Mesenchymal stem cell (in vitro differentiated cells and primary cell): Measurements from ENCODE around the gene PRKCD.
A peak's percentile ranks its signal among the peaks of the same experiment; 100 is the strongest.

Experiments used
- DNase-seq: peaks from one replicate; pipeline ENCODE4 v3.0.0-alpha.2; 2013
- H2AFZ ChIP-seq: one replicate; pipeline ENCODE4 v1.6.1; 2013; ENCODE audit warnings: low read depth, mild to moderate bottlenecking, control low read depth, inconsistent platforms, low read length, moderate library complexity
- H2AK5ac ChIP-seq: 2 replicates; pipeline ENCODE4 v1.6.1; 2013; ENCODE audit warnings: low read length, moderate library complexity, mild to moderate bottlenecking, inconsistent platforms; ENCODE audit not compliant: severe bottlenecking
- H2BK120ac ChIP-seq: one replicate; pipeline ENCODE4 v1.6.1; 2013; ENCODE audit warnings: low read depth, mild to moderate bottlenecking, inconsistent platforms, low read length, moderate library complexity
- H2BK12ac ChIP-seq, 2 experiments: one replicate each; pipeline ENCODE4 v1.6.1; 2013; ENCODE audit warnings: inconsistent platforms in 2 of 2, low read length in 2 of 2, mild to moderate bottlenecking in 2 of 2, moderate library complexity in 2 of 2, control low read depth in 1 of 2
- H2BK15ac ChIP-seq: one replicate; pipeline ENCODE4 v1.6.1; 2013; ENCODE audit warnings: mild to moderate bottlenecking, low read depth, inconsistent platforms; ENCODE audit not compliant: poor library complexity, severe bottlenecking
- H2BK5ac ChIP-seq: 2 replicates; pipeline ENCODE4 v1.6.1; 2013; ENCODE audit warnings: low read depth, mild to moderate bottlenecking, low read length, control low read depth, inconsistent platforms; ENCODE audit not compliant: poor library complexity, severe bottlenecking
- H3K14ac ChIP-seq, 2 experiments: one replicate each; pipeline ENCODE4 v1.6.1; 2013; ENCODE audit warnings: inconsistent platforms in 2 of 2, low read length in 2 of 2, control low read depth in 1 of 2, mild to moderate bottlenecking in 1 of 2, moderate library complexity in 1 of 2
- H3K18ac ChIP-seq, 2 experiments: one replicate each; pipeline ENCODE4 v1.6.1; 2013; ENCODE audit warnings: inconsistent platforms in 2 of 2, low read length in 2 of 2, control low read depth in 1 of 2, low read depth in 1 of 2, mild to moderate bottlenecking in 1 of 2
- H3K23ac ChIP-seq, 2 experiments: one replicate each; pipeline ENCODE4 v1.6.1; 2013; ENCODE audit warnings: inconsistent platforms in 2 of 2, low read length in 2 of 2, mild to moderate bottlenecking in 2 of 2, moderate library complexity in 2 of 2, control low read depth in 1 of 2
- H3K27ac ChIP-seq: 2 replicates; pipeline ENCODE4 v1.5.1; 2013; ENCODE audit warnings: mild to moderate bottlenecking, moderate library complexity, low read length, control low read depth, inconsistent platforms; ENCODE audit not compliant: poor library complexity, severe bottlenecking
- H3K27me3 ChIP-seq, 2 experiments: 2 replicates each; pipeline versions ENCODE4 v1.6.1 to v1.7.0; 2013; ENCODE audit warnings: low read length in 2 of 2, mild to moderate bottlenecking in 2 of 2, moderate library complexity in 2 of 2, control low read depth in 1 of 2, inconsistent platforms in 1 of 2; ENCODE audit not compliant: control insufficient read depth in 1 of 2, insufficient read depth in 1 of 2
- H3K36me3 ChIP-seq, 2 experiments: 2 replicates each; pipeline versions ENCODE4 v1.6.1 to v1.7.0; 2013; ENCODE audit warnings: low read length in 2 of 2, control low read depth in 1 of 2, inconsistent platforms in 1 of 2, low read depth in 1 of 2, mild to moderate bottlenecking in 1 of 2; ENCODE audit not compliant: insufficient read depth in 2 of 2, control insufficient read depth in 1 of 2
- H3K4ac ChIP-seq, 2 experiments: one replicate each; pipeline ENCODE4 v1.6.1; 2013; ENCODE audit warnings: inconsistent platforms in 2 of 2, low read length in 2 of 2, mild to moderate bottlenecking in 2 of 2, moderate library complexity in 2 of 2, control low read depth in 1 of 2, low read depth in 1 of 2
- H3K4me1 ChIP-seq: 2 replicates; pipeline ENCODE4 v1.6.1; 2013; ENCODE audit warnings: low read depth, low read length, control low read depth; ENCODE audit not compliant: control insufficient read depth, insufficient read depth
- H3K4me2 ChIP-seq: 2 replicates; pipeline ENCODE4 v1.6.1; 2013; ENCODE audit warnings: low read length, mild to moderate bottlenecking, inconsistent platforms; ENCODE audit not compliant: poor library complexity, severe bottlenecking
- H3K4me3 ChIP-seq, 2 experiments: 2 replicates each; pipeline versions ENCODE4 v1.5.1 to v1.7.0; 2013; ENCODE audit warnings: low read length in 2 of 2, mild to moderate bottlenecking in 2 of 2, control low read depth in 1 of 2, low read depth in 1 of 2; ENCODE audit not compliant: insufficient read depth in 1 of 2
- H3K79me1 ChIP-seq: replicated peaks from 2 replicates; pipeline ENCODE4 v1.6.1; 2013; ENCODE audit warnings: mild to moderate bottlenecking, control low read depth, low read length, inconsistent platforms; ENCODE audit not compliant: poor library complexity, severe bottlenecking
- H3K9ac ChIP-seq: 2 replicates; pipeline ENCODE4 v1.7.0; 2013; ENCODE audit warnings: mild to moderate bottlenecking, low read length, moderate library complexity
- H3K9me3 ChIP-seq: 2 replicates; pipeline ENCODE4 v1.7.0; 2013; ENCODE audit warnings: mild to moderate bottlenecking, low read length; ENCODE audit not compliant: control insufficient read depth
- H4K8ac ChIP-seq: one replicate; pipeline ENCODE4 v1.6.1; 2013; ENCODE audit warnings: inconsistent platforms, mild to moderate bottlenecking, low read length, moderate library complexity
- H4K91ac ChIP-seq: one replicate; pipeline ENCODE4 v1.6.1; 2013; ENCODE audit warnings: mild to moderate bottlenecking, low read length, inconsistent platforms
- WGBS: methylation state at CpG from one replicate; pipeline ENCODE4 v1.1.7; 2013; ENCODE audit warnings: mixed read lengths; 5-methylcytosine and 5-hydroxymethylcytosine counted together

Gene PRKCD

DNA sequence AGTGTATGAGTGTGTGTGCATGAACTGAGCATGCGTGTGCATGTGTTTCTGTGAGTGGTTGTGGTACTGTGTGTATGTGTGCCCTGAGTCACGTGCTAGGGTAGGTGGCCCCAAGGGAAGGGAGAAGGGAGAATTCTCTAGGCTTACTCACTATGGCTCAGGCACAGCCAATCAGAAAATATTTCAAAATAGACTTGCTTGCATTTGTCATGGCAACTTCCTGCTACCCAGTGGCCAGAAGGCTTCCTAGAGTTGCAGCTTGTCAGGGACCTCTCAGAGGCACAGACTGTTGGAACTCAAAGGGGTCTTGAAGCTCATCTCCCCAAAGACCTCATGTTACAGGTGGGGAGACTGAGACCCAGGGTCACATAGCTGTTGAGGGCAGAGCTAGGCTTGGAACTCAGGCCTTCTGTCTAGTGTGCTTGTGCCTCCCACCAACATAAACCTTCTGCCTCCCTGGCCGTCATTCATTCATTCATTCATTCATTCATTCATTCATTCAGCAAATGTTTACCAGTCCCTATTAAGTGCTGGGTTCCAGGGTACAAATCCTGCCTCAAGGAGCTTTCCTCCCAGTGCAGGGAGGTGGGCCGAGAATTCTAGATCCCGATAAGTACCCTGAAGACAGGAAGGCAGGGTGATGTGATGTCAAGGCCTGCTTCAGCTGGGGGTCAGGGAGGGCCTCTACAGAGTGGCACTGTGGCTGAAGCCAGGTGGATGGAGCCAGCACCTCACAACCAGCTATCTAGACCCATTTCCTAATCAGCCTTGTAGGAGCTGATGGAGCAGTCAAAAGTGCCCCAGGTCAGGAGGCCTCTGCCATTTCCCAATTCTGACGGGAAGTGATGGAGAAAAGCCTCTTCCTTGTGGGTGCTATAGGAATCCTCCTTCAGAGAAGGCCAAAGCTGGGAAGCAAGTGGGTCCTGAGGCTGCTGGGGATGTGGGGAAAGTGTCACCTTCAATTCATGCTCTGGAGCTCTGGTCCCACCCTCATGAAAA lies 19.9 kb upstream of the PRKCD start:
- Histone ChIP-seq H2BK12ac (no peak overlapping the region), H4K8ac (peak overlapping the region; percentile 22), H3K23ac (no peak overlapping the region), H2BK120ac (no peak overlapping the region), H4K91ac (peak overlapping the region; percentile 70), H2AK5ac (no peak overlapping the region), H2AFZ (no peak overlapping the region), H3K9ac (peak overlapping the region; percentile 12), H3K4me1 (peaks cover 2% of the 10 kb centered on the region), H3K9me3 (no peaks in the 10 kb centered on the region), H2BK5ac (no peak overlapping the region), H3K4ac (no peak overlapping the region), H3K27me3 (no peaks in the 10 kb centered on the region), H3K4me2 (no peak overlapping the region), H2BK15ac (no peak overlapping the region), H3K27ac (no peak overlapping the region), H3K18ac (no peak overlapping the region), H3K14ac (no peak overlapping the region), H3K4me3 (no peak overlapping the region), H3K36me3 (no peaks in the 10 kb centered on the region), H3K79me1 (no peaks in the 10 kb centered on the region)
- 96% methylated on average over 5 of the region's 6 CpGs for WGBS
- DNase-seq = peak; percentile 52

DNA sequence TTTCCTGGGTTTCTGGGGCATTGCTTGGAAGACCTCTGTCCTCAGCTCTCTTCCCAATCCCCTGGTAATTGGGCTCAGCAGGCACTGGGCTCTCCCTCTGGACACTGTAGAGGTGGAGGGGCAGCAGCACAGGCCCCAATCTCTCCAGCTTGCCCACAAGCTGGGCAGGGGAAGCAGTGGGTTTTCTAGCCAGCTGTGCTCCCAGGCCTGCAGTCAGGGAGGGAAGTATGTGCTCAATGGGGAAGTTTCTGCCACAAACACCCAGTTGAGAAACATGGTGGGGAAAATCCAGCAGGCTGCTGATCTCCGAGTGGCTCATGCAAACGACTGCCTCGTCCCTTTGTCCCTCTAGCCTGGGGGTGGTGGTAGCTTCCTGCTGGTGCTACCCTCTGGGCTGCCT lies 18.0 kb upstream of the PRKCD start:
- no peak overlapping the region for H3K18ac ChIP-seq
- H3K4me1 ChIP-seq = peaks cover 5% of the 10 kb centered on the region
- H3K23ac ChIP-seq = no peak overlapping the region

DNA sequence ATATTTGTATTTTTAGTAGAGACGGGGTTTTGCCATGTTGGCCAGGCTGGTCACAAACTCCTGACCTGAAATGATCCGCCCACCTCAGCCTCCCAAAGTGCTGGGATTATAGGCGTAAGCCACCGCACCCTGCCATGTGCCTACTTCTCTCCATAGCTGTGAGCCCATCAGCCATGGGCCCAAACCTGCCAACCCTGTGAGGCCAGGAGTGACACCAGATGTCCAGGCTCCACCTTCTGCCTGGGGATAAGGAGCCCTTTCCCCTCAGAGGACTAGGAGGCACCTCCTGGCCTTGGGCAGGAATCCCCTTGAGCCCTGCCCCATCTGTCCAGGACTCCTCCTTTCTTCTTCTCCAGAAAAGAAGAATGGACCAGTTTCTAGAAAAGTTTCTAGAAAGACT lies 16.6 kb upstream of the PRKCD start:
- H2AFZ ChIP-seq = no peak overlapping the region
- no peak overlapping the region for H3K18ac ChIP-seq
- H3K27ac ChIP-seq = no peak overlapping the region
- H3K36me3 ChIP-seq = no peaks in the 10 kb centered on the region
- H3K4me3 ChIP-seq = no peak overlapping the region
- H3K79me1 ChIP-seq = no peaks in the 10 kb centered on the region
- WGBS = 92% methylated on average over 4 of the region's 4 CpGs
- H3K4me2 ChIP-seq = no peak overlapping the region
- peaks cover 5% of the 10 kb centered on the region for H3K4me1 ChIP-seq
- H2BK12ac ChIP-seq = no peak overlapping the region
- DNase-seq = no peak
- H4K8ac ChIP-seq = no peak overlapping the region
- H2BK5ac ChIP-seq = no peak overlapping the region
- no peak overlapping the region for H3K4ac ChIP-seq
- no peak overlapping the region for H2BK15ac ChIP-seq
- H3K9me3 ChIP-seq = no peaks in the 10 kb centered on the region
- no peaks in the 10 kb centered on the region for H3K27me3 ChIP-seq
- H3K9ac ChIP-seq = no peak overlapping the region
- no peak overlapping the region for H3K14ac ChIP-seq
- H2BK120ac ChIP-seq = no peak overlapping the region
- H3K23ac ChIP-seq = no peak overlapping the region
- no peak overlapping the region for H2AK5ac ChIP-seq
- no peak overlapping the region for H4K91ac ChIP-seq

More for the DNA sequence above, 18.0 kb upstream of the PRKCD start:
- Histone ChIP-seq H2BK5ac (no peak overlapping the region), H2AFZ (no peak overlapping the region), H2BK12ac (no peak overlapping the region), H3K79me1 (no peaks in the 10 kb centered on the region), H2AK5ac (no peak overlapping the region), H3K27ac (no peak overlapping the region), H4K91ac (no peak overlapping the region), H3K14ac (no peak overlapping the region), H3K4ac (no peak overlapping the region), H3K27me3 (no peaks in the 10 kb centered on the region), H3K9ac (no peak overlapping the region), H4K8ac (no peak overlapping the region), H3K36me3 (no peaks in the 10 kb centered on the region), H3K4me2 (no peak overlapping the region), H3K4me3 (no peak overlapping the region), H2BK15ac (peak overlapping the region; percentile 45), H3K9me3 (no peaks in the 10 kb centered on the region), H2BK120ac (no peak overlapping the region)
- WGBS = 85% methylated on average over 3 of the region's 3 CpGs
- no peak for DNase-seq

DNA sequence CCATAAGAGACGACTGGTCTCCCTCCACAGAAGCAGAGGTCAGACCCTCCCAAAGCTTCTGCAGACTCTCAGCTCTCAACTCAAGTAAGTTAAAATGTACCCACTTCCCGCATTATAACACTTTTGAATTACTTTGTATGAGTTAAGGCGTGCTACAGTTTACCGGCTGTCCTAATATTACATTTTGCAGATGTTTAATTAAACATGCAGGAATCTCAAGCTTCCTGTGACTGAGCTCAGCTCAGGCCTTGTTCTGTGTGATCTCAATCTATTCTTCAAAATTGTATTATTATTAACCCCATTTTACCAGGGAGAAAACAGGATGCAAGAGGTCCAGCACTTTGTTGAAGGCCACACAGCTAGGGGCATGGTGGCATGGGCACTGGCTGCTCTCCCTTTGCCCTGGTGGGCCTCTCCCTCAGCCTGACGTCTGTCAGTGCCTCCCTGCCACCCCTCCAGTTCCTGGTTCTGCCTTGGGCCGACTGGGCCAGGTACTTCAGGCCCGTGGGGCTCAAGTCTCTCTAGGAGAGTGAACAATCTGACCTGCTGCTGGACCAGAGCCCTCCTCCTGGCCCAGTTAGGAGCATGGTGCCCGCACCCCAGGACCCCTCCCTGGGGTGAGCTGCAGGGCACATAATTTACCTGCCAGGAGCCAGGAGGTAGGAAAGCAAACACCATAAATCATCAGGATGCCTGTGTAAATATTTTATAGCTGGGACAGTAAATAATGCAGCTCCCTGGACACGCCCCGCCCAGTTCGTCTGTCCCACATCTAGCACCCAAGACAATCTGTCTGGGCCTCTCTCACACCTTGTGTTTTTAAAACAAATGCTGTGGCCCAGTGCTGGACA lies 15.9 kb upstream of the PRKCD start:
- Histone ChIP-seq H3K9me3 (no peaks in the 10 kb centered on the region), H3K4ac (no peak overlapping the region), H3K4me1 (peaks cover 5% of the 10 kb centered on the region), H3K14ac (no peak overlapping the region), H4K91ac (no peak overlapping the region), H2BK120ac (no peak overlapping the region), H3K79me1 (no peaks in the 10 kb centered on the region), H2BK5ac (no peak overlapping the region), H3K4me2 (no peak overlapping the region), H2AFZ (no peak overlapping the region), H3K4me3 (no peak overlapping the region), H3K36me3 (no peaks in the 10 kb centered on the region), H3K23ac (no peak overlapping the region), H2BK12ac (no peak overlapping the region), H3K9ac (no peak overlapping the region), H4K8ac (no peak overlapping the region), H3K18ac (no peak overlapping the region), H2BK15ac (no peak overlapping the region), H2AK5ac (no peak overlapping the region), H3K27me3 (no peaks in the 10 kb centered on the region), H3K27ac (no peak overlapping the region)
- no peak for DNase-seq
- WGBS = 78% methylated on average over 11 of the region's 11 CpGs
